ENCODE results near the gene TPCN1. TPM values are rescaled to one million over a fixed set of nuclear protein-coding genes. Genes with fewer than 3 reads are reported as not detected.

Gene TPCN1
- total and polyA plus RNA-seq, 11 donors = 22.6 to 136 (median 80.5) TPM

DNA sequence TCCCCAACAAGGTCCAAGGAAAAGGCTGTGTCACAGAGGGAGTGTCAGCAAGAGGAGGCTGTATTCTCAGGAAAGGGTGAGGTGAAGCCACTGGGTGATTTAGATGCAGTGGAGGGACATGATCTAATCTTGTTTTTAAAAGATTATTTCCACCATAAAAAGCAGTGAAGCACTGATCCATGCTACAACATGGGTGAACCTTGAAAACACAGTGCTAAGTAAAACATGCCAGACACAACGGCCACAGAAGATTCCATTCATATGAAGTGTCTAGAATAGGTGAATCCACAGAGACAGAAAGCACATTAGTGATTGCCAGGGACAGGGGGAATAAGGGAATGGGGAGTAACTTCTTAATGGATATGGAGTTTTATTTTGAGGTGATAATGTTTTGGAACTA, 23.0 kb upstream of the TPCN1 start:
- H3K27me3 ChIP-seq = no peaks in the 10 kb centered on the region
- no peak overlapping the region for H3K27ac ChIP-seq
- H3K36me3 ChIP-seq = no peaks in the 10 kb centered on the region
- H3K4me3 ChIP-seq = no peak overlapping the region
- no peaks in the 10 kb centered on the region for H3K9me3 ChIP-seq
- no peak for ATAC-seq
- TF ChIP-seq, protein P1, sequence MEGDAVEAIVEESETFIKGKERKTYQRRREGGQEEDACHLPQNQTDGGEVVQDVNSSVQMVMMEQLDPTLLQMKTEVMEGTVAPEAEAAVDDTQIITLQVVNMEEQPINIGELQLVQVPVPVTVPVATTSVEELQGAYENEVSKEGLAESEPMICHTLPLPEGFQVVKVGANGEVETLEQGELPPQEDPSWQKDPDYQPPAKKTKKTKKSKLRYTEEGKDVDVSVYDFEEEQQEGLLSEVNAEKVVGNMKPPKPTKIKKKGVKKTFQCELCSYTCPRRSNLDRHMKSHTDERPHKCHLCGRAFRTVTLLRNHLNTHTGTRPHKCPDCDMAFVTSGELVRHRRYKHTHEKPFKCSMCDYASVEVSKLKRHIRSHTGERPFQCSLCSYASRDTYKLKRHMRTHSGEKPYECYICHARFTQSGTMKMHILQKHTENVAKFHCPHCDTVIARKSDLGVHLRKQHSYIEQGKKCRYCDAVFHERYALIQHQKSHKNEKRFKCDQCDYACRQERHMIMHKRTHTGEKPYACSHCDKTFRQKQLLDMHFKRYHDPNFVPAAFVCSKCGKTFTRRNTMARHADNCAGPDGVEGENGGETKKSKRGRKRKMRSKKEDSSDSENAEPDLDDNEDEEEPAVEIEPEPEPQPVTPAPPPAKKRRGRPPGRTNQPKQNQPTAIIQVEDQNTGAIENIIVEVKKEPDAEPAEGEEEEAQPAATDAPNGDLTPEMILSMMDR (IDR thresholded peaks at IDR 0.05) = no peak
- TF ChIP-seq POLR2A (IDR thresholded peaks at IDR 0.05) = no peak
- WGBS, 4 donors = 78 to 85% (median 80%) methylated on average over 1 of the region's 1 CpG
- peaks cover 0 to 37% (median 13%) of the 10 kb centered on the region in 12 donors for H3K4me1 ChIP-seq
- intact Hi-C loops (cut with DNase I) = loop anchor here in 8 of 10 donors (5.0 to 10.0 kb wide), 9 partner anchors 69 to 717 kb away; partner anchors contain the start of gene SDSL (in 5 of the 8)
- DNase-seq = no peak

GRCh38 chr12:113200021-113200797, 21.1 kb upstream of the TPCN1 start:
- WGBS, 4 donors = 83 to 95% (median 89%) methylated on average over 11 to 12 of the region's 12 CpGs
- no peak for ATAC-seq

DNA sequence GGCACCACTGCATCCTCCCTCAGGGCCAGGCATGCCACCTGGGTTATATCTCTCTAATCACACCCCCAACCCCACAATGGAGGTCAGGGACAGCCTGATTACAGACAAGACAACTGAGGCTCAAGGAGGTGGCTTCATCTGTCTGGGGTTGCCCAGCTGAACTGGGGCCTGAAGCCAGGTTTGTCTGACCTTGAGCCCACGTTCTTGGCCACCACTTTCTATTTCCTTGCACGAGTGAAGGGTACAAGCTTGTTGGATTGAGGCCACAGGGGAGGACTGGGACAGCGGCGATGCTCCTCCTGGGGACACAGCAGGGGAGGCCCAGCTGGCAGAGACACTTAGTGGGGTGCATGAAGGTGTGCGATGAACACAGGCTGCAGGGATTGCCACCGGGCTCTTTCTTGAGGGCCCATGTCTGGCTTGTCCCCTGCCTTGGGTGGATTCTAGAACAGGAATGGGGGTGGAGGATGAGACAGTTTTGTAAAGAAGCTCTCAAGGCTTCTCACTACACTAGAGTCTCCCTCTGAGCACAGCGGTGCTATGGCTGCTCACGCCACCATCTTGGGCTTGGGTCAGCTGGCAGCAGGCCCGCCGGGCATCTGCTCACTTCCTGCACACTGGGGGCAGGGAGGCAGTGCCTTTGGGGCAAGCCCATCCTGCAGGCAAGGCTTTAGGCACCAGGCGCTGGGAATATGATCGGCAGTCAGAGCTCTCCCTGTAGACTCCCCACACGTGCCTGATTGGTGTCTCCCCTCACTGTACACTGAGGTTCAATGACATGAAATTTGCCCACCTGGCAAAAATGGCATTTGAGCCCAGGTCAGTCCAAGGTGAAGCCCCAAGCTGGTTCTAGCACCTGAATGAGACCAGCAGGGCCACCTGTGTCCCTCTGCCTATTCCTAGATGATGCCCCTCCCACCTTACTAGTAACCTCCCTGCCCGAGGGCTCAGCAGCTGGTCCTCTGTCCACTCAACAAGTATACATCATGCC, 19.8 kb upstream of the TPCN1 start:
- Histone ChIP-seq H3K9me3 (no peaks in the 10 kb centered on the region), H3K36me3 (no peaks in the 10 kb centered on the region), H3K4me3 (no peak overlapping the region), H3K4me1 (peaks cover 0 to 42% (median 0%) of the 10 kb centered on the region in 12 donors), H3K27ac (no peak overlapping the region), H3K27me3 (no peaks in the 10 kb centered on the region)
- 80 to 90% (median 85%) methylated on average over 9 to 14 of the region's 14 CpGs for WGBS, 4 donors
- no peak for DNase-seq
- TF ChIP-seq, protein P1 (IDR thresholded peaks at IDR 0.05) = no peak
- TF ChIP-seq POLR2A (IDR thresholded peaks at IDR 0.05) = no peak
- ATAC-seq = no peak
- intact Hi-C loops (cut with DNase I) = loop anchor here in 1 of 10 donors (10.0 kb wide), 1 partner anchor 223 kb away; the partner anchor contains the start of gene SDSL

More at GRCh38 chr12:113200021-113200797, 21.1 kb upstream of the TPCN1 start:
- H3K27me3 ChIP-seq = no peaks in the 10 kb centered on the region
- H3K4me1 ChIP-seq = peaks cover 0 to 39% (median 0%) of the 10 kb centered on the region in 12 donors
- H3K9me3 ChIP-seq = no peaks in the 10 kb centered on the region
- intact Hi-C loops (cut with DNase I) = loop anchor here in 1 of 10 donors (10.0 kb wide), 1 partner anchor 225 kb away; the partner anchor contains the start of gene SDSL
- no peaks in the 10 kb centered on the region for H3K36me3 ChIP-seq
- no peak for DNase-seq
- TF ChIP-seq, protein P1 (IDR thresholded peaks at IDR 0.05) = no peak
- no peak for TF ChIP-seq POLR2A (IDR thresholded peaks at IDR 0.05)
- H3K4me3 ChIP-seq = no peak overlapping the region
- H3K27ac ChIP-seq = no peak overlapping the region
